NCI-H510A (cell line): Measurements from ENCODE around the gene M1AP.
A peak's percentile ranks its signal among the peaks of the same experiment; 100 is the strongest.

Experiments used
- DNase-seq: peaks from one replicate; lab custom pipeline; 2025; lab: John Stamatoyannopoulos, UW

The M1AP gene

GRCh38 chr2:74648009-74648443 lies at the start of gene M1AP:
Gene M1AP, minus strand, starts transcription at chr2:74648330. Its CDS starts 8,055 bp downstream, at chr2:74640275.
- no peak for DNase-seq

- DNase-seq = no peak
Observed at GRCh38 chr2:74696829-74697228, 48.7 kb upstream of the M1AP start.

- no peak for DNase-seq
Observed at GRCh38 chr2:74695663-74696062, 47.5 kb upstream of the M1AP start.

GRCh38 chr2:74694281-74694680 lies 46.2 kb upstream of the M1AP start:
- no peak for DNase-seq

- no peak for DNase-seq
Observed at GRCh38 chr2:74693668-74694067, 45.5 kb upstream of the M1AP start.

- DNase-seq = no peak
Observed at GRCh38 chr2:74693213-74693612, 45.1 kb upstream of the M1AP start.

GRCh38 chr2:74691929-74692328 lies 43.8 kb upstream of the M1AP start:
- DNase-seq = no peak

- no peak for DNase-seq
Observed at GRCh38 chr2:74690571-74690970, 42.4 kb upstream of the M1AP start.

GRCh38 chr2:74689671-74690070 lies 41.5 kb upstream of the M1AP start:
- DNase-seq = no peak

- DNase-seq = no peak
Observed at GRCh38 chr2:74688881-74689280, 40.8 kb upstream of the M1AP start.

GRCh38 chr2:74685408-74685807 lies 37.3 kb upstream of the M1AP start:
- no peak for DNase-seq

- DNase-seq = no peak
Observed at GRCh38 chr2:74682501-74682900, 34.4 kb upstream of the M1AP start.

GRCh38 chr2:74679615-74680014 lies 31.5 kb upstream of the M1AP start:
- DNase-seq = no peak

GRCh38 chr2:74676331-74676730 lies 28.2 kb upstream of the M1AP start:
- no peak for DNase-seq

- DNase-seq = no peak
Observed at GRCh38 chr2:74675090-74675489, 27.0 kb upstream of the M1AP start.

- no peak for DNase-seq
Observed at GRCh38 chr2:74673826-74674528, 25.8 kb upstream of the M1AP start.

- DNase-seq = no peak
Observed at GRCh38 chr2:74671479-74671878, 23.3 kb upstream of the M1AP start.

- DNase-seq = no peak
Observed at GRCh38 chr2:74670263-74670662, 22.1 kb upstream of the M1AP start.

- no peak for DNase-seq
Observed at GRCh38 chr2:74668087-74668486, 20.0 kb upstream of the M1AP start.

GRCh38 chr2:74659462-74659861 lies 11.3 kb upstream of the M1AP start:
- no peak for DNase-seq

- DNase-seq = no peak
Observed at GRCh38 chr2:74658516-74658915, 10.4 kb upstream of the M1AP start.

GRCh38 chr2:74655579-74655978 lies 7.4 kb upstream of the M1AP start:
- DNase-seq = no peak

- DNase-seq = peak; percentile 98
Observed at GRCh38 chr2:74653985-74654882, 6.1 kb upstream of the M1AP start, which contains the start of gene SEMA4F. Gene SEMA4F, plus strand, starts transcription at chr2:74654247. Its CDS starts 130 bp downstream, at chr2:74654377.
